SK-N-SH treated with all-trans-retinoic acid at 6 μM for 48 hours (cell line): Measurements from ENCODE around the gene SMTN.

ENCODE experiments used
- ESRRG ChIP-seq: fragments of 250-450 bp; sonication (Bioruptor Pico); IDR thresholded peaks from 2 replicates; pipeline ENCODE4 v1.6.1; 2021; ENCODE audit warnings: mild to moderate bottlenecking
- TF ChIP-seq, protein P1 (sequence below): fragments of 250-450 bp; sonication (Bioruptor Pico); IDR thresholded peaks from 2 replicates; pipeline ENCODE4 v1.5.0; 2020; ENCODE audit warnings: mild to moderate bottlenecking, moderate library complexity

DNA sequence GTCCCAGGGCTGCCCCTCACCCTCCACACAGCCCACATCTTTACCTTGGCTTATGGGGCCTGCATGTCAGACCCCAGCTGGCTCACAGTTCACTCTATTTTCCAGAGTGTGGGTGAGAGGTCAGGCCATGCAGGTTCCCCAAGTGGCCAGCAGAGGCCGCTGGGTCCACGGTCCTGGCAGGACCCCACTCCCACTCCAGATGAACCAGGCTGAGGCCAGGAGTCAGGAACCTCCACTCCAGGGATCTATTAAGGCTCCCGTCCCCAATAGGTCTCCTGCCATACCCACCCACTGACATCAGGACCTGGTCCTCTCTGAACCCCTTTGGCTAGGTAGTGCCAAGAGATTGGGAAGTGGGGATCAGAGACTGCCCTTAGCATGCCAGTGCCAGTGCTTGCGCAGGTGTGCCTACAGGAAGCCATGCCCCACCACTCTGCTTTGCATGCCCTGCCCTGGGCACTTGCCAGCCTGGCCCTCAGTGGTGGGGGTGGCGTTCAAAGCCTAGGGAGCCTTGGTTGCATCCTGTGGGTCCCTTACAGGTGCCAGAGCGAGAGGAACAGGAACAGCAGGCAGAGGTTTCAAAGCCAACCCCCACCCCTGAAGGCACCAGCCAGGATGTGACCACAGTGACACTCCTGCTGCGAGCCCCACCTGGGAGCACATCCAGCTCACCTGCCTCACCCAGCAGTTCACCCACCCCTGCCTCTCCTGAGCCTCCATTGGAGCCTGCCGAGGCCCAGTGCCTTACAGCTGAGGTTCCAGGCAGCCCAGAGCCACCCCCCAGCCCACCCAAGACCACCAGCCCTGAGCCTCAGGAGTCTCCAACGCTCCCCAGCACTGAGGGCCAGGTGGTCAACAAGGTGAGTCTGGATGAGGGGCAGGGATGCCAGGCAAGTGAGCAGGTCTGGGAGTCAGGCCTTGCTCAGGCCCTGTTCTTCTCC is 8.3 kb downstream of the SMTN start:
- no peak for TF ChIP-seq ESRRG (CRISPR knock-in tag)
- TF ChIP-seq, protein P1, sequence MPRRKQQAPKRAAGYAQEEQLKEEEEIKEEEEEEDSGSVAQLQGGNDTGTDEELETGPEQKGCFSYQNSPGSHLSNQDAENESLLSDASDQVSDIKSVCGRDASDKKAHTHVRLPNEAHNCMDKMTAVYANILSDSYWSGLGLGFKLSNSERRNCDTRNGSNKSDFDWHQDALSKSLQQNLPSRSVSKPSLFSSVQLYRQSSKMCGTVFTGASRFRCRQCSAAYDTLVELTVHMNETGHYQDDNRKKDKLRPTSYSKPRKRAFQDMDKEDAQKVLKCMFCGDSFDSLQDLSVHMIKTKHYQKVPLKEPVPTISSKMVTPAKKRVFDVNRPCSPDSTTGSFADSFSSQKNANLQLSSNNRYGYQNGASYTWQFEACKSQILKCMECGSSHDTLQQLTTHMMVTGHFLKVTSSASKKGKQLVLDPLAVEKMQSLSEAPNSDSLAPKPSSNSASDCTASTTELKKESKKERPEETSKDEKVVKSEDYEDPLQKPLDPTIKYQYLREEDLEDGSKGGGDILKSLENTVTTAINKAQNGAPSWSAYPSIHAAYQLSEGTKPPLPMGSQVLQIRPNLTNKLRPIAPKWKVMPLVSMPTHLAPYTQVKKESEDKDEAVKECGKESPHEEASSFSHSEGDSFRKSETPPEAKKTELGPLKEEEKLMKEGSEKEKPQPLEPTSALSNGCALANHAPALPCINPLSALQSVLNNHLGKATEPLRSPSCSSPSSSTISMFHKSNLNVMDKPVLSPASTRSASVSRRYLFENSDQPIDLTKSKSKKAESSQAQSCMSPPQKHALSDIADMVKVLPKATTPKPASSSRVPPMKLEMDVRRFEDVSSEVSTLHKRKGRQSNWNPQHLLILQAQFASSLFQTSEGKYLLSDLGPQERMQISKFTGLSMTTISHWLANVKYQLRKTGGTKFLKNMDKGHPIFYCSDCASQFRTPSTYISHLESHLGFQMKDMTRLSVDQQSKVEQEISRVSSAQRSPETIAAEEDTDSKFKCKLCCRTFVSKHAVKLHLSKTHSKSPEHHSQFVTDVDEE (CRISPR knock-in tag): no peak
